Kasumi-1 (cell line): ENCODE data around the gene AHSG.
"Not testable (repeated sequence)": the region's sequence is repeated elsewhere in the genome, so short reads cannot be mapped to it uniquely, and the experiment has no call there.

Experiments used
- DNase-seq, 2 experiments: peaks; one replicate each; lab custom pipeline; 2025; lab: John Stamatoyannopoulos, UW

The AHSG gene

GRCh38 chr3:186617036-186617946 is 4.4 kb downstream of the AHSG start:
- peak; percentile 88 to 89 for DNase-seq

DNA sequence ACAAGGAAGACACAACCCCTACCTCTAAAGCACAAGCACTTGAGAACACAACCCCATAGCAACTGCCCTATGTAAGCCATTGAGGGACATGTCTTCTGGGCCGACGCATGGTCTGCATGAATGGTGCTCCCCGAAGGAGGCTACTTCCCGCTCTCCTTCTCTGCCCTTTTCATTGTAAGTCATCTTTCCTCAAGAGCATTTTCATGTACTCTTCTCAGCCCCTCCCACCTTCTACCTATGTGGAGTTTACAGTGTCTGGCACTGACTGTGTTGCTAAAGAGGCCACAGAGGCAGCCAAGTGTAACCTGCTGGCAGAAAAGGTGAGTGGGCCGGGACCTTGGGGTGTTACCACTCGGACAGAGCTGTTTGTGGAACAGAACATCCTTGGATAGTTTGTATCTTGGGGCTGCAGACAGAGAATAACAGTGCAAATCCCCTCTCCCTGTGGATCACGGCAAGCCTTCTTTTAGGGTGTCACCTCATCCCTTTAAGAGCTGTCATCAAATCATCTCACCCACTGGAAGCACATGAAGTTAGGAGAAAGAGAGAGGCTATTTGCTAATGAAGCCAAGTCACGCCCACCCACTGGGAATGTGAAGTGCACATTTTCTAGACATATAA is 5.6 kb downstream of the AHSG start:
- DNase-seq: no peak

- DNase-seq: no peak
These were observed 6.9 kb downstream of the AHSG start for GRCh38 chr3:186619787-186620212.

GRCh38 chr3:186620213-186621092 is 7.6 kb downstream of the AHSG start:
- no peak for DNase-seq

- no peak for DNase-seq
These were observed 9.2 kb downstream of the AHSG start for GRCh38 chr3:186621894-186622650.

DNA sequence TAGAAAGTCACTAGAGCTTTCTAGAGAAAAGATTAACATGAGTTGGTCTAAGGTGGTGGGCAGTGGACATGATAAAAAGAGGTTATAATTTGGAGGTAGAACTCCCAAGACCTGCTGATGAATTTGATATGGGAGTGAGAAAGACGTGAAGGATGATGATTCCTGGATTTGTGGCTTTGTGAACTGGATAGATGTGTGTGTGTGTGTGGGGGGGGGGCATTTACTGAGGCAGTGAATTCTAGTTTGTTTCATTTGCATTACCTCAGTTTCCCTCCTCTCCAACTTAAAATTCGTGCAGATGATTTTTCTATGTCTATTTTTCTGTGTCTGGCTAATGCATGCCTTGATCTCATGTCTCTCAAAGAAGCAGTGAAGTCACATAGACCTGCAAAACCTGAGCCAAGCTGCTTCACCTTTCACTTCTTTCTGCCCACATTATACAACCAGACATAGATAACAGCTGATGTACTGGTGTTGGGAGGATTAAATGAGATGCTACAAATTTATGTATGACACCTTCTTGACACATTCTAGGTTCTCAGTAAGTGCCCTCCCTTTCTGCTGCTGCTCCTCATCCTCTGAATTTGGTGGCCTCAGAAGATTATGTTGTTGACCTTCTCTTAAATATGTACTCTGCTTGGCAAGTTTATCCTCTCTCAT is 9.9 kb downstream of the AHSG start:
- DNase-seq: no peak

DNA sequence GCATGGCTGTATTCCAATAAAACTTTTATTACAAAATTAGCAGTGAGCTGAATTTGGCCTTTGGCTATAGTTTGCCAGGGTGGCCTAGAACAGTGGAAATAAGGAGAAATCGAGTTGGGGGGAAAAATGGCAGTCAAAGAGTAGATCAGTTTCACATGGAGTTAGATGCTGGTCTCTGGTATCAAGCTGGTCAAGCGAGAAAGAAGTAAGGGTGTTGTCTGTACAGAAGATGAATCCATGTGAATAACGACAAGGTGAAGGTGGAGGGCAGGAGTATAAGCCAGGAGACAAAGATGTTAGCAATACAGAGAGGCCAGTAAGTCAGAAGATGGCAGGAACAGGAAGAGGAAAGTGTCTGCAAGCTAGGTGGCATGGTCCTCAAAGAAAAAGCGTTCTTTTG is 11.7 kb downstream of the AHSG start:
- no peak for DNase-seq

DNA sequence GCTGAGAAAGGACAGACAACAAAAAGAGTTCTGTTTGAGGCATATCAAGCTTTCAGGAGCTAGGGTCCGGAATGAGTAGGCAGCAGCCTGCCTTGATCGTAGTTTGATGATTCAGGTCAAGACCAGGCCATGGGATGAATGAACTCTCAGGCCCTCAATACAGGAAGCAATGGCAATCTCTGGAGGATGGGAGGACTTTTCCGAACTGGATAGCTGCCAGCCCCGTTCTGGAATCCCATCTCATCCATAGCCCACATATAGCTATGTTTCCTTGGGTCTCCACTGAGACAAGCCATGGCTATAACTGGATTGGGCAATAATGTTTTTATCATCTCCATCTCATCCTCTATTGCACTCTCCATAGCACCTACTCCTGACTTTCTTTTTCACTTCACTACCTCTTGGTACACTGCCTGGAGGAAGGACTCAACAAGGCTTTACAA is 12.8 kb downstream of the AHSG start:
- no peak for DNase-seq

DNA sequence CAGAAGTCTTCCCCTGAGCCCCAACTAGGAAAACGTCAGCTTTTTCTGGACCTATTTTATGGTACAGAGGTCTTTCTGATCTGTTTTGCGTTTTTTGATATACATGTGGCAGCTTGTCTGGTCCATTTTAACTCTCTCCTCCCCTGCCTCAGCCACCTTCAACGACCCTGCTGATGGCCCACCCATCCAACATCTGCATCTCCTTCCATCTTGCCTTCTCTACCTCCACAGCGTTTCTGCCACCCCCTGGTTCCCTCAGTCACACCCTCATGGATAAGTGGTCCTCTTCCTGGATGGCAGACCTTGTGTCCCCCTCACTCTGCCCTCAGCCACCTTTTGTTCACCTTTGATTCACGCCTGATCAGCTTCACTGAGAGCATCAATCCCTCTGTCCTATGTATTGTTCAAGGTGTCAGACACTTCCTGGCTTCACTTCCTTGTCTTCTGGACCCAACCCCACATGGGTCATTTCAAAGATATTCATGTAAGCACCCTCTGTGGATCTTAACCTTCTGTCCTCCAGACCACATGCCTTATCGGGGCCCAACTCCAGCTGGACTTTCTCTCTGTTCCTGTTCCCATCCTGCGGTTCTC is 13.5 kb downstream of the AHSG start:
- no peak for DNase-seq

- no peak for DNase-seq
These were observed 15.1 kb downstream of the AHSG start for GRCh38 chr3:186627852-186628414.

- no peak for DNase-seq
These were observed 15.9 kb downstream of the AHSG start for GRCh38 chr3:186628756-186629155.

DNA sequence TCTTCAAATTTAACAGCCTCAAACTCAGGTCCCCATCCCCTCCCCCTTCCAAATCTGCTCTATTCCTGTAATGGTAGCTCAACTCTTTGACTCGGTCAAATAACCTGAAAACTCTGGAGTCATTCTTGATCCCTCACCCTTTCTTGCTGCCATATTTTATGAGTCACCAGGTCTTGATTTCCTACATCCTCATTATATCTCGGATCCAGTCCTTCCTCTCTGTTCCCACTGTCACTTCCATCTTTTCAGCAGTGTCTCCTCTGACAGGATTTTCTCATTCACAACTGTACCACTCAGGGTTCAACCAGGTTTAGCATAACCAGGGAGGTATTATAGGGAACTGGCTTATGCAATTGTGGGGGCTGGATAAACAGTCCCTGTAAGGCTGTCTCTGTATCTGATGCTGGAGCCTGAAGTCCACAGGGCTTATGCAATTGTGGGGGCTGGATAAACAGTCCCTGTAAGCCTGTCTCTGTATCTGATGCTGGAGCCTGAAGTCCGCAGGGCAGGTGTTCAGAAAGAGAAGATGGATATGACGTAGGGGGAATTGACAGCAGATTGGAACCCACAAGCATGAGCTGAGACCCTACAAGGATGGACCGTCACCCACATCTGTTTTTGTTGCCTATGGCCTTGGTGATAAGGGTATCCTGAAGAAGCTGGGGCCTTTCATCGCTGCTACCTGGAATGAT is 18.2 kb downstream of the AHSG start:
- DNase-seq: no peak

GRCh38 chr3:186633481-186633880 is 20.6 kb downstream of the AHSG start:
- no peak for DNase-seq

GRCh38 chr3:186634207-186634606 is 21.3 kb downstream of the AHSG start:
- not testable (repeated sequence) for DNase-seq

GRCh38 chr3:186635532-186635931 is 22.7 kb downstream of the AHSG start:
- no peak for DNase-seq

GRCh38 chr3:186636536-186636935 is 23.7 kb downstream of the AHSG start:
- no peak for DNase-seq

DNA sequence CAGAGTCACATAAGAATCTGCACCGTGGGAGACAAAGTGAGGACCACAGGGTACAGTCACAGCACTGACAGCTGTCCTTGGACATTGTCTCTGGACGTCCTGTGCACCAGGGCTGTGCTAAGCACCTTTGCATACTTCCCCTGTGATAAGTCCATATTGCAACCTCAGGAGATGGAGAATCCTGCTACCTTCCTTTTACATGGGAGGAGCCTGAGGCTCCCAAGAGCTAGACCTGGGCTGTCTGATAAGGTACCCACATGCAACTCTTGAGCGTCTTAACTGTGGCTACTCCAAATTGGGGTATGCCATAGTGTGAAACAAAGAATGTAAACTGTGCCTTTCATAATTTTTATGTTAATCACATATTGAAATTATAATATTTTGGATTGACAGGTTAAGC is 24.8 kb downstream of the AHSG start:
- DNase-seq: no peak

GRCh38 chr3:186638259-186638658 is 25.4 kb downstream of the AHSG start:
- DNase-seq: no peak

DNA sequence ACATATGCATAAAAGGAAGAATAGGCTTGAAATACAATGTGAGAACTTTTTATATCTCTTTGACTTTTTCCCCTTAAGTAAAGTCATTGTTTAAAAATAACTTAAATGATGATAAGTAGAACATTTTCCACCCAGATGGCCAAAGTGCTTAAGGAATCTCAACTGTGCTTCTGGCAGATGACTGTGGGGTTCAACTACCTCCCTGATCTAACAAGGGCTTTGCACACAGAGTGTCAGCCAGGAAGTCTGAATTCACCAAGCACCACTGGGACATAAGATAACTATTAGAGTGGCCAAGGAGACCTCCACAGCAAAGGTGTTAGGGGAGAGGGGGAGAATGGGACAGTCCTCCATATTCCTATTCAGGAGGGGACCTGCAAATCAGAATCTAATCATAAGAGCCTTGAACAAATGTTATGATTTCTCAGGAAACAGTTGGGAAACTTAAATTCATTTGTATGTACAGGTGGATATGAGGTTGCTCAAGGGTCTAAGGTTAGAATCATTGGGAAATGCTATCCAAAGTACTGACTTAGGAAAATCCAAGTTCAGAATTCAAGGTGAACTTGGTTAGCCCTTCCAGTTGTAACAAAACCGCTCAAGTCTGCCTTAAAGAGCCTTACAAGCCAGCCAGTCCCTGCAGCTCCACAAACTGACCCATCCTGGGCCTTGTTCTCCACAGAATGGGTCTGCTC is 27.1 kb downstream of the AHSG start, which contains the start of gene FETUB:
Gene FETUB, plus strand, starts transcription at position 622 of the 695 bp plus-strand sequence. Its CDS starts 62 bp downstream, at position 684.
- no peak for DNase-seq
